K562 (cell line): ENCODE measurements around the gene CYS1. TPM values are rescaled to one million over a fixed set of nuclear protein-coding genes. Genes with fewer than 3 reads are reported as not detected.

ENCODE experiments used
- ATAC-seq: fragments of 200-7000 bp; cut with Tn5 transposase; 3 replicates; pipeline ENCODE4 v1.9.1; 2020; ENCODE audit warnings: moderate library complexity
- BruUV-seq: library from RNA; stranded (reverse); fragments of 400-500 nt; replicated peaks from 2 replicates; lab custom pipeline; 2021; lab: Mats Ljungman, UMichigan
- CTCF ChIA-PET: fragments of 300-600 bp; formaldehyde crosslinking; extraction: SDS; loops from one replicate; lab custom pipeline; 2021; ENCODE audit warnings: low intra/inter-chr PET ratio; lab: Yijun Ruan, JAX
- POLR2A ChIA-PET: fragments of 300-600, 350-650 bp; sonication (Branson Sonifier 250); formaldehyde crosslinking; extraction: SDS; loops from one replicate; lab custom pipeline; 2021; ENCODE audit warnings: antibody characterized with exemption, inconsistent platforms; lab: Yijun Ruan, JAX
- DNase-seq, 4 experiments: peaks; one replicate each; pipeline versions ENCODE4 v3.0.0 to v3.0.0-alpha.2; 2011 to 2018; ENCODE audit warnings: low spot score in 3 of 4, mixed read lengths in 3 of 4; ENCODE audit errors: extremely low read depth in 1 of 4
- FAIRE-seq: peaks from 2 replicates; lab custom pipeline; 2011; peaks lifted over from hg19 to GRCh38; lab: Jason Lieb, UNC
- H2AFZ ChIP-seq: 2 replicates; pipeline ENCODE4 v1.6.0; 2011; ENCODE audit warnings: low read depth, low read length, control low read depth, inconsistent platforms
- H3K27ac ChIP-seq: fragments of 200-600 bp; 3 replicates; pipeline ENCODE4 v1.8.0; 2011; ENCODE audit warnings: low read depth, mild to moderate bottlenecking, control low read depth, inconsistent platforms, low read length, moderate library complexity, mixed read lengths; ENCODE audit errors: extremely low read depth
- H3K27me3 ChIP-seq, 2 experiments: fragments of 300-600 bp in 1 of 2; 2 replicates in 1 of 2; 3 replicates in 1 of 2; pipeline versions ENCODE4 v1.6.0 to v1.8.0; 2011; ENCODE audit warnings: inconsistent platforms in 2 of 2, low read length in 2 of 2, mild to moderate bottlenecking in 1 of 2, mixed read lengths in 1 of 2, moderate library complexity in 1 of 2; ENCODE audit not compliant: control insufficient read depth in 2 of 2, insufficient read depth in 2 of 2
- H3K36me3 ChIP-seq: fragments of 300-600 bp; 3 replicates; pipeline ENCODE4 v1.8.0; 2011; ENCODE audit warnings: mild to moderate bottlenecking, low read length, inconsistent platforms; ENCODE audit not compliant: control insufficient read depth, insufficient read depth
- H3K4me1 ChIP-seq, 2 experiments: fragments of 200-600 bp in 1 of 2; replicated peaks in 1 of 2; 2 replicates in 1 of 2; 3 replicates in 1 of 2; pipeline versions ENCODE4 v1.5.1 to v1.8.0; 2011; ENCODE audit warnings: inconsistent platforms in 2 of 2, low read length in 2 of 2, mild to moderate bottlenecking in 1 of 2, mixed read lengths in 1 of 2, moderate library complexity in 1 of 2; ENCODE audit not compliant: control insufficient read depth in 2 of 2, insufficient read depth in 2 of 2
- H3K4me2 ChIP-seq: 2 replicates; pipeline ENCODE4 v1.6.1; 2011; ENCODE audit warnings: low read length, control low read depth, inconsistent platforms, mixed read lengths; ENCODE audit not compliant: insufficient read depth
- H3K4me3 ChIP-seq: fragments of 200-600 bp; sonication (generic), shearing (Covaris generic); 2 replicates; pipeline ENCODE4 v1.5.1; 2016; ENCODE audit warnings: control low read depth, inconsistent platforms
- H3K79me2 ChIP-seq: fragments of 200-600 bp; 3 replicates; pipeline ENCODE4 v1.8.0; 2011; ENCODE audit warnings: low read length, inconsistent platforms; ENCODE audit not compliant: control insufficient read depth, insufficient read depth
- H3K9ac ChIP-seq, 2 experiments: 2 replicates each; pipeline versions ENCODE4 v1.6.0 to v1.6.1; 2011; ENCODE audit warnings: low read depth in 2 of 2, low read length in 2 of 2, control low read depth in 1 of 2, inconsistent platforms in 1 of 2, mild to moderate bottlenecking in 1 of 2, mixed read lengths in 1 of 2; ENCODE audit not compliant: insufficient read depth in 1 of 2
- H3K9me1 ChIP-seq: one replicate; pipeline ENCODE4 v1.6.0; 2011; ENCODE audit warnings: inconsistent platforms, mild to moderate bottlenecking, low read length, moderate library complexity; ENCODE audit not compliant: control insufficient read depth, insufficient read depth
- H3K9me3 ChIP-seq: replicated peaks from 2 replicates; pipeline ENCODE4 v1.5.1; 2011; ENCODE audit warnings: low read depth, low read length, inconsistent platforms; ENCODE audit not compliant: control insufficient read depth, insufficient read depth
- H4K20me1 ChIP-seq: replicated peaks from 2 replicates; pipeline ENCODE4 v1.6.1; 2011; ENCODE audit warnings: low read length, inconsistent platforms, mixed read lengths; ENCODE audit not compliant: control insufficient read depth, insufficient read depth
- DNMT1 ChIP-seq: fragments of 450-650 bp; IDR thresholded peaks from 2 replicates; pipeline ENCODE4 v1.6.1; 2016; ENCODE audit warnings: antibody characterized with exemption, mild to moderate bottlenecking
- NFE2 ChIP-seq: IDR thresholded peaks from 2 replicates; pipeline ENCODE4 v1.6.1; 2014; ENCODE audit warnings: antibody characterized with exemption, low read depth
- NFIX ChIP-seq: fragments of 250-450 bp; sonication (Bioruptor Pico); IDR thresholded peaks from 2 replicates; pipeline ENCODE4 v1.4.0; 2020; ENCODE audit warnings: low read depth, mild to moderate bottlenecking, moderate library complexity
- NFRKB ChIP-seq: fragments of 450-650 bp; IDR thresholded peaks from 2 replicates; pipeline ENCODE4 v1.6.1; 2016; ENCODE audit warnings: low read depth
- RFX5 ChIP-seq: IDR thresholded peaks from 2 replicates; pipeline ENCODE4 v1.6.1; 2011; ENCODE audit warnings: low read depth, mild to moderate bottlenecking, improper control_type of control experiment, low read length
- SRSF7 ChIP-seq: fragments of 200-400 bp; formaldehyde crosslinking; optimal IDR thresholded peaks from 2 replicates; pipeline ENCODE3; 2017; ENCODE audit warnings: mild to moderate bottlenecking, low read depth, low read length
- ZNF197 ChIP-seq: fragments of 200-800 bp; sonication (Bioruptor generic); IDR thresholded peaks from 2 replicates; pipeline ENCODE4 v1.6.1; 2016; ENCODE audit warnings: low read depth, missing genetic modification characterization, missing compliant biosample characterization
- ZNF431 ChIP-seq: sonication (generic); formaldehyde crosslinking; IDR thresholded peaks from 2 replicates; pipeline ENCODE4 v1.8.0; 2022; ENCODE audit warnings: mild to moderate bottlenecking, missing genetic modification reagents
- ZNF507 ChIP-seq: conservative IDR thresholded peaks from 2 replicates; pipeline ENCODE4 v1.6.1; 2017; ENCODE audit warnings: missing genetic modification characterization, missing compliant biosample characterization
- ZNF589 ChIP-seq: fragments of 200-800 bp; sonication (Bioruptor generic); IDR thresholded peaks from 2 replicates; pipeline ENCODE4 v1.6.1; 2016; ENCODE audit warnings: low read depth, missing genetic modification characterization, missing compliant biosample characterization
- ZNF699 ChIP-seq: fragments of 250-450 bp; sonication (Bioruptor Pico); IDR thresholded peaks from 2 replicates; pipeline ENCODE4 v1.8.0; 2021; ENCODE audit warnings: mild to moderate bottlenecking, moderate library complexity; ENCODE audit not compliant: insufficient replicate concordance
- ZNF707 ChIP-seq: fragments of 250-450 bp; sonication (Bioruptor Pico); conservative IDR thresholded peaks from 2 replicates; pipeline ENCODE4 v1.8.0; 2022; ENCODE audit warnings: inconsistent platforms, mild to moderate bottlenecking, moderate library complexity
- WGBS: fragments of 100-300 bp; shearing (Covaris generic); methylation state at CpG from one replicate; pipeline ENCODE4 v1.1.6; 2016; ENCODE audit warnings: low coverage, mixed read lengths; ENCODE audit not compliant: insufficient coverage; ENCODE audit errors: missing lambda C conversion rate; 5-methylcytosine and 5-hydroxymethylcytosine counted together
- in situ Hi-C: fragments of 300-500 bp; cut with MboI; formaldehyde crosslinking; loops from 4 replicates; pipeline ENCODE4 v1.15.0; 2018; ENCODE audit warnings: inconsistent platforms, mixed read lengths
- intact Hi-C: fragments of 100-400 bp; cut with micrococcal nuclease; formaldehyde crosslinking; loops from 2 replicates; pipeline ENCODE4 v1.14.2; 2022
- polyA plus RNA-seq, 8 experiments: library from polyadenylated mRNA; depleted of rRNA in 4 of 8; stranded (reverse) in 5 of 8; unstranded in 3 of 8; fragments of >200 nt; fragmentation: Nextera tagmentation in 2 of 8; fragmentation: Illumina TruSeq in 1 of 8; extraction: Ambion mirVana in 2 of 8; extraction: Trizol in 1 of 8; gene quantifications; 2 replicates each; pipeline versions ENCODE4 v1.2.1 to v1.2.3, GENCODE V29; 2011 to 2014; ENCODE audit warnings: inconsistent platforms in 1 of 8, missing spikeins in 1 of 8
- total RNA-seq, 7 experiments: library from RNA; depleted of rRNA in 6 of 7; stranded (reverse); fragments of >200 nt in 6 of 7; fragmentation: Illumina TruSeq in 2 of 7; extraction: Trizol in 2 of 7; gene quantifications; 2 replicates each; pipeline versions ENCODE4 v1.2.1 to v1.2.3, GENCODE V29; 2011 to 2021; ENCODE audit warnings: low replicate concordance in 1 of 7

Gene CYS1
- total and polyA plus RNA-seq, 9 of the 15 experiments (the other 6 are each of a cell fraction or from before 2014, with no cell fraction given) = 0.11 to 0.13 TPM; not detected in 7

- Histone ChIP-seq H4K20me1 (peaks cover 8% of the 10 kb centered on the region; the same call in 1 of the 2 replicates), H3K27me3 (no peaks in the 10 kb centered on the region), H2AFZ (no peak overlapping the region), H3K36me3 (peaks cover 54% of the 10 kb centered on the region), H3K9me1 (peaks cover 7% of the 10 kb centered on the region), H3K4me1 (peaks cover 7 to 44% of the 10 kb centered on the region in 2 experiments; a peak in 4 of 5 replicates), H3K79me2 (peaks cover 41% of the 10 kb centered on the region), H3K9ac (no peak overlapping the region), H3K9me3 (0 out of 2 replicates have a peak, but pooled peaks cover 2% of the 10 kb centered on the region), H3K27ac (no peak overlapping the region), H3K4me2 (no peak overlapping the region), H3K4me3 (no peak overlapping the region)
- POLR2A ChIA-PET = interaction anchor here (0.5 to 2.7 kb wide), 12 partner anchors 8 to 361 kb away, joined by 3 to 13 read pairs (median 4); no protein-coding TSS in a partner anchor
- intact Hi-C loops (no loop called here), in situ Hi-C loops (loop anchor here (5.0 kb wide), 2 partner anchors 60 to 235 kb away; no protein-coding TSS in a partner anchor)
- no TSS peak for BruUV-seq
- CTCF ChIA-PET = interaction anchor here (0.9 kb wide), 1 partner anchor 233 kb away, joined by 3 read pairs; no protein-coding TSS in a partner anchor
- no peak for FAIRE-seq
- WGBS = 78% methylated on average over 7 of the region's 7 CpGs
- ATAC-seq = no peak
- TF ChIP-seq ZNF507 (no peak), ZNF431 (no peak), NFRKB (no peak), RFX5 (no peak), SRSF7 (no peak), ZNF197 (CRISPR knock-in tag) (no peak), ZNF699 (CRISPR knock-in tag) (no peak), NFIX (CRISPR knock-in tag) (no peak), ZNF707 (CRISPR knock-in tag) (no peak), DNMT1 (no peak), ZNF589 (no peak), NFE2 (no peak)
- no peak for DNase-seq
Observed at GRCh38 chr2:10046931-10047330, 33.3 kb downstream of the CYS1 start.
